NK-92 (cell line): ENCODE data around the gene SBF2.
"Not testable (repeated sequence)": the region's sequence is repeated elsewhere in the genome, so short reads cannot be mapped to it uniquely, and the experiment has no call there.

Experiments
- DNase-seq: peaks from one replicate; lab custom pipeline; 2025; ENCODE audit not compliant: unreplicated experiment; lab: John Stamatoyannopoulos, UW

SBF2 gene

DNA sequence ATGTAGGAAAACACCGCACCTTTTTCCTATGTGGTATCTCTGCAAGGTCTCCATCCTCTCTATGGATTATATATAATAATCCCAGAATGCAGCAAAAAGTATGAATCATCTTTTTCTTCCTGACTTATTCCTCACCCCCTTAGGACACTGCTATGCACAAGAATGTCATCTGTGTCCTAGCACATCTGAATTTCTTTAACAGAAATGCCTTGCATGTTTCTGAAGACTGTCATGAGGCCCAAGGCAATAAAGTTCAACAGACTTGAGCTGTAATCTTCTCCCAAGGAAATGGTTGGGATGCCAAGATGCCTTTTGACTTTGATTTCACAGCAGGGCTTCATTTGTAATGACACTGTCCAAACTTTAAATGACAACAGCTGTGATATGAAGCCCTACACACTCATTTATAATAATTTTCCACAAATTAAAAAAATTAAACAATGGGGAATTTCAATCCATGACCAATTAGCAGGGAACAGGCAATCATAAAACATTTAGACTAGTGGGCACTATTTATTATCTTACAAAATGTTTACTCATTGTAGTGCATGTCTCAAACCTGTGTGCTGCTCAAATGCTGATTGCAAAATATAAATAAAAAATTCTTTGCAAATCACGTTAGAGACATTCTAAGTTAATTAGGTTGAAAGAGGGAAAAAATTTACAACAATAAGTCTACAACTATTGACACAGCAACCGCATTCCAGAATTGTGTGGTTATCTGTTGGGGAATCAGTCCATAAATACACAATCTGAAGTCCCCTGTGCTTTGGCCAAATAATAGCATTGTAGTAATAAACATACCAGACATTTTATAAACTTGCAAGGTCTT lies 387.8 kb downstream of the SBF2 start:
- no peak for DNase-seq

DNA sequence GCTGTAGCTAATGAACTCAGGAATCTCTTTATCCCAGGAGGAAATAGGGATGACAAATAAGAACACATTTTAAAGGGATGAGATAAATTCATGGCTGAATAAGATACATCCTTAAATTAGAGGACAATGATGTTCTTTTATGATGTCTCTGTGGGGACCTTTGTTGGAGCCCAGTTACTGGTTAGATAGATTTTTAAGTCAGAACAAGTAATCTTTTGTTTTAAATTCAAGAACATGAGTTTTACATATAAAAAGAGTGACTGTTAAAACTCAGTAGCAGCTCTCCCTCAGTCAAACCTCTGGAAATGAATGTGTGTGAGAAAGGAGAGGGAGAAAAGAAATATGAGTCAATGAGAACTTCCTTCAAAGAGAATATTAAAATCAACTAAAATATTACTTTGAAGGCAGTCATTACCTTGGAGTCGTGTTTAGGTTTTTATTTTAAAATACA lies 388.5 kb downstream of the SBF2 start:
- no peak for DNase-seq

DNA sequence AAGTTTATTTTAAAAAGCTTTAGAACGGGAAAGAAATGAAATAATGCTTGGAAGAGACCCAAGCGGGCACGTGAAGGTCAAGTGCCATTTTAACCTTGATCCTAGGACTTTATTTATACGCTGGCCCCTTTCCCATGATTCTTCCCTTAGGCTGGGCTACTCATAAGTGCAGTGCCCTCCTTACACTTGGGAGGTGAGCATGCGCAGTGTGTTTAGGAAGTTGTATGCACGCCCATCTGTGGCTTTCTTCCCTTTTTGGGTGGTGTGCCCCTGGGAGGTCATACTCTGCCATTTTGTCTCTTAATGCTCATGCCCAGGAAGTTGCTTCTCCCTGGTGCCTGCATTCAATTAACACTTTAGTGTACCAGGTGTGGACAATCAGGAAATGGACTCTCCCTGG lies 390.4 kb downstream of the SBF2 start:
- DNase-seq, result no peak

DNA sequence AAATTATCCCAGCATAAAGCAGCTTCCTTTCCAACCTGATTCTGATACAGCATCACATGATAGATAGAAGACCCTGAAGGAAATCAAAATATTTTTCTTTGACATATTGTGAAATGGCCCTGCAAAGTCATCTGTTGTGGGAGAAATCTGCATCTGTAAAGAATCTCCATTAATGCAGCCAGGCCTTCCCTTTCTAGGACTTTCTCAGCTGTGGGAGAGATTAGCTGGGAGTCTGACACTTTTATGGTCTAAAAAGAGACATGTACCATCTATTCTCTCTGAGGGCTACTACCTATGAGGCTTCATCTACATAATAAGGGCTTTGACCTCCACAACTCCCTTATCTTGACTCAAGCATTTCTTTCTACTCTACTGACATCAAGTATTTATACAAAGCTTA lies 392.1 kb downstream of the SBF2 start:
- no peak for DNase-seq

DNA sequence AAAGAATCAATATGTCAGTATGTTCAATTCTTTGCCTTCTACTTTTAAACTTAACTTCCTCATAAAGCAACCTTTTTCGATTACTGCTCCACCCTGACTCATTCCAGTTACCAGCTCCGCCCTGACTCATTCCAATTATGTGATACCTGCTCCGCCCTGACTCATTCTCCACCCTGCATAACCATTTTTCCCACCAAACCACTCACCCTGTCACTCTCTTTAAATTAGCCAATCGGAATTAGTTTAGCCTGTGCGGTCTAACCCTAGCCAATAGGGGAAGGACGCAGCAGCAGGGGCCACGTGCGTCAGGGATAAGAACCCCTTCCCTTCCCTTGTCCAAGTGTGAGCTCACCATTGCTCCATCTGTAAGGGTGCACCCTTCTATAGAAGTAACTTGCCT lies 393.8 kb downstream of the SBF2 start:
- not testable (repeated sequence) for DNase-seq

DNA sequence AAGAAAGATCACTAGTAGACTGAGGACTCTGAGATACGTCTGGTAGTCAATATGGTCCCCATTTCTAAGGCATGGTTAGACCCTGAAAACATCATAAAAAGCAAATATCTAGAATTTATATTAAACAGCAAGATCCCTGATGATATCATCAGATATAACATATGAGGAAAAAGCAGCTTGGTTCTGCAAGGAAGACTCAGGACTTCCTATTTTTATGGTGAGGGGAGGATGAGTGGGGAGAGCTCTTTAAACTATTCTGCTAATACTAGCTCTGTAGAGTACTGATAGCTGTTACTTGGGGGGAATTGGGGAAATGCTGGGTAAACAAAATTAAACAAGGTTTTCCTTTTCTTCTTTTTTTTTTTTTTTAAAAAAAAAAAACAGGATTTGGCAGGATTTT lies 394.3 kb downstream of the SBF2 start:
- no peak for DNase-seq

DNA sequence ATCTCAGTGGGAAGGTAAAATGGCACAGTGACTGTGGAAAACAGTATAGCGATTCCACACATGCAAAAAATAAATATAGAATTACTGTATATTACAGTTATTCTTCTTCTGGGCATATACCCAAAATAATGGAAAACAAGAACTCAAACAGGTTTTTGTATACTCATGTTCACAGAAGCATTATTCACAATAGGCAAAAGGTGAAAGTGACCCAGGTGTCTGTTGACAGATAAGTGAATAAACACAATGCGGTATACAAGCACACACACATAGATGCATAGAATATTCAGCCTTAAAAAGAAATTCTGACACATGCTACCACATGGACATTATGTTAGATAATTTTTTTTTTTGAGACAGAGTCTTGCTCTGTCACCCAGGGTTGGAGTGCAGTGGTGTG lies 397.1 kb downstream of the SBF2 start:
- no peak for DNase-seq

DNA sequence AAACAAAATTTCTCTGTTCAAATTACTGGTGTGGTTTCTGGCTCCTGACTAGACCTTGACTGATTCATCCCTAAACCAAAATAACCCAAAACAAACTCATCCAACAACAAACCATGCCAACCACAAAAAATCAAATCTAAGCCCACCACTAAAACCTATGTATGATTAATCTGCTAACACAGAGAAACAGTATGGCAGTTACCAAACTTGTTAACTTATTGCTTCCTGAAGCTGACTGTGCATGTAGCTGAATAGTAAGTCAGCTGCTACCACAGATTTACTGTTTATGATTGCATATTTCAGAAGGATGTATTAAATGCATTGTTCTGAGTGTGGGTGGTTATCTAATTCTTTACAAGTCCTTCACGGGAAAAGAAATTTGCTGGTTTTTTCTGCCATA lies 399.0 kb downstream of the SBF2 start:
- DNase-seq, result no peak

DNA sequence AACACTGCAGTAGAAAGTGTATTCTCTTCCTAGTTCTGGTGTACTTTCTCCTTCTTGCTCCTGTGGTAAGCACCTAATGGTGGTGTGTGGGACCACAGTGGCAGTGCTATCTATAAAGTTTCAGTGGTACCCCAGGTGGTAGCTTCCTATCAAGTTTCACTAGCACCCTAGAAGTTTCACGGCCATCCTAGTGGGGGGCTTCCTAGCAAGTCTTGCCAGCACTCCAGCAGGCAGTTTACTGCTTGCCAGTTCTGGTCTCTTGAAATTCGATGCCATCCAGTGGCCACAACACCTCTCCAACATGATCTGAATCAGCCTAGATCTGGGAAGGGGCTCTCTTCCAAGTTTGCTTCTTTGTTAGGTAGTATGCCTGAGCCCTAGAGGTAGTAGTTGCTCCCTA lies 400.5 kb downstream of the SBF2 start:
- no peak for DNase-seq

DNA sequence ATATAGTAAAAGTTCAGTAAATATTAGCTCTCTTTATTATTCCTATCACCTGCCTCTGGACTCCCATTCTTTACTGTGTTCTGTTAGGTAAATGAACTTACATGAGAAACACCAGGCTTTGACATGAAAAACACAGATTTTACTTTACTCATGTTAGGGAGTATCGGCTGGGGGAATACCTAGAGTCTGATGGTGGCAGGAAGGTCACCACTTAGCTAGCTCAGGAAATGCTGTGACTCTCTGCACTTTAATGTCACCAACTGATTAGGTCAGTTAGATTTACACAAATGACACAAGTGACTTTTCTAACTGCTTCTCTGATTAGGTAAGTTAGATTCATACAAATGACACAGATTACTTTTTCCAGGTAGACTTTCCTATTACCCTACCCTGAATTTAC lies 405.1 kb downstream of the SBF2 start:
- no peak for DNase-seq

DNA sequence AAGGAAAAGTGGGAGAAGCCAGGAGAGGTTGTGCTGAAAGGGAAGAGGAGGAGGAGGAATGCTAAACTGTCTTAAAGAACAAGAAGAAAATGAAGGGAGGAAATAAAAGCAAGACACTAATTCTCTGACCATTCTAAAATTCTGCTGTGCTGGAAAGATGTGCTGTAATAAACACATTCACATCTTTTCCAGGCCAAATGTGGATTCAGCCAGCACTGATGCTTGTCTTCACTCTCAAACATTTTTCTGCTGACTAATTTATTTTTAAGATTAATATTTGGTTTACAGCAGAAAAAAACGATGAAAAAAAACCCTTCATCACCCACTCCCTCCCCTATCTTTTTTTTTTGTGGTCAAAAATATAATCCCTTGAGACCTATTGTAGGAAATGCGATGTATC lies 406.5 kb downstream of the SBF2 start:
- no peak for DNase-seq

DNA sequence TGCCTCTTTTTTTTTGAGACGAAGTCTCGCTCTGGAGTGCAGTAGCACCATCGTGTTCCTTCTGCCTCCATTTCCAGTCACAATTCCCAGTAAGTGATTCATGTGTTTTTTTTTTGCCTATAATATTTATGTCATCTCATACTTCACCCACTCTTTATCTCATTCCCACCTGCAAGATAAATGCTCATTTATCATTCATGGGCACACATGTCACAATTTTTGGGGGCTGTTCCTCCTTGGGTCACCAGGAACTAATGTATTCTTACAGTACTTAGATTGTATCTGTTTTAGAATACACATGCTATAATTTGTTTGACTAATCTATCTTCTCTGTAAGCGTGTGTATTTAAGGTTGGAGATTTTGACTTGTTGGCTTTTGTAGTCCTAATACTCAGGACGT lies 407.4 kb downstream of the SBF2 start:
- DNase-seq, result no peak

DNA sequence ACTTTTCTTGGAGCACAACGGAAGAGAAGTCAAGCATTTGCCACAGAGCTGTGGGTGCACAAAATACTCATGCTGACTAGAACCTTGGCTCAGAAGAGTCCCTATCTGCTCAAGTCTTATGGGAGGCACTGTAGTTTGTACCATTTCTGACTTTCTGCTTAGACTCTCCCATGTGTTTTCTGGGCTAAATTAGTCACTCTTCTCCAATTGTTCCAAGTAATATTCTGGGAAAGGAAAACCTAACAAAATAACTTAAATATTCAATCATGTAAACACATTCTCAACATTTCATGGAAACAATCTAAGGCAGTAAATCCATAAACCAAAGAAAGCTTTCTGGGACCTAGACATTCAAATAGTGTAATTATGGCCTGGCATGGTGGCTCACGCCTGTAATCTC lies 409.4 kb downstream of the SBF2 start:
- DNase-seq, result no peak

DNA sequence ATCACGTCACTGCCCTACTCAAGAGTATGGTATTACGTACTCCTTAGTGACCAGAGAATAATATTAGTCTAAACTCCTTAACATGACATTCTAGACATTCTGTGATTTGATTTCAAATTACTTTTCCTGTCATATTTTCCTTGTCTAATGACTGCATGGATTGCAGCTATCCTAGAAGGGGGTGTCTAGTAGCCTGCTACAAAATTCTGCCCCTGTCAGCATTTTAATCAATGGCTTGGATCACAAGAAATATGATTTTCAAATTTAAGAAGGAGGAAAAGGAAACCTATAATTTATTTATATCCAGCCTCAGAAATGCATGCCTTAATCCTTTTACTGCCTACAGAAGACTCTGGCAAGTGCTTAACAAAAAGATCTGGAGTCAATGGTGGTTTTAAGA lies 413.4 kb downstream of the SBF2 start:
- DNase-seq, result no peak

DNA sequence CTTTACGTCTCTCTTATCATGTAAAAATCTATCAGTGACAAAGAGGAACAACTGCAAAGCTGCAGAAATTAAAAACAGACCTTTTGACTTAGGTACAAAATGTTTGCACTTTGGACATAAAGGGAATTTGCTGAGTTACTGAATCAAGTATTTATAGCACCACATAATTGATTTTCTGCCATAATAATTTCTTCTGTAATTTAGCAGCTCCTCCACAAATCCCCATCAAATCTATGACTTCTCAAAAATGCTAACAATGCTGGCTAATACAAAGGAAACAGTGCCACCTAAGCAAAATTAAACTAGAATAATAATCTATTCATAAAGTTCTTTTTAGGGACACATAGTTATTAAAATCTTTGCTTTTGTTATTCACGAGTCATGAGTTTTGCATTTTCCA lies 415.1 kb downstream of the SBF2 start:
- no peak for DNase-seq

DNA sequence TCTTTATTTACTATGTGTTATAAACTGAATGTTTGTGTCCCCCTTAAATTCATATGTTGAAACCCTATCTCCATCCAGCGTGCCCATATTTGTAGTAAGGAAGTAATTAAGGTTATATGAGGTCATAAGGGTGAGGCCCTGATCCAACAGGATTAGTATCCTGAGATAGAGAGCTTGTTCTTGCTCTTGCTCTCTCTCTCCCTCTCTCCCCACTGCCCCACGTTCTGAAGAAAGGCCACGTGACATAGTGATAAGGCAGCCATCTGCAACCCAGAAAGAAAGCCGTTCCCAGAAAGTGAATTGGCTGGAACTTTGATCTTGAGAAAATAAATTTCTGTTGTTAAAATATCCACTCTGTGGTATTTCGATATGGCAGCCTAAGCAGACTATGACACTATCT lies 417.7 kb downstream of the SBF2 start:
- no peak for DNase-seq

DNA sequence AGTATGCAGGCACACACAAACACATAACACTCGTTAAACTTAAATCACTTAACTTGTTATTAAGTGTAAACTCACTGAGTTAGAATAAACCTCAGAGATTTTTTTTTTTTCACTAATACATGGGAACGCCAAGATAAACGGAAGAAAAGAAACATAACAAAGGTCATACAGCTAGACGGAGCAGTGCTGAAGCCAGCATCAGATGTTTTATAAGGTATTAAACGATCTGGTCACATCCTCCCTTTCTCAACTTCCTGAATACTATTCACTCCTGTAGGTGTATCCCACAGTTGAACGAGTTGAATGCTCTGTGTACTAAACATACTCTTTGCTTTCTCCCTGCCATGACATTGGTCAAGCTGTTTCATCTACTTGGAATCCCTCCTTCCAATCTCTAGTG lies 418.2 kb downstream of the SBF2 start:
- DNase-seq, result no peak

DNA sequence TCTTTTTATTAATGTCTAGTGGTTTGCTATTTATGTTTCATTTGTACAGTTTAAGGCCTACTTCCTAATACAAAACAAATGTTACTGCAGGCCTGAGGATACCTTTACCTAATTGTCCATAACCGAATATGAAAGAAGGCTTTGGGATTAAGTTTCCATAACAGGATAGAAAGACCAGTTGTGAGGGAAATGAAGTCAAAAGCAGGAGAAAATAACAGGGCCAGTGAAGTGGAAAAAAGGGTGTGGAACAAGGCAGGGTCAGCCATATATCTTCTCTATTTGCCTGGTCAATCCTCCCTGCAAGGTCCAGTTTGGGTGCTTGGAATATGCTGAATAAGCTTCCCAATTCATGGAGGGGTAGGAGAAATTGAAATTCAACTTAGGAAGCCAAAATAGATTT lies 418.6 kb downstream of the SBF2 start:
- no peak for DNase-seq

DNA sequence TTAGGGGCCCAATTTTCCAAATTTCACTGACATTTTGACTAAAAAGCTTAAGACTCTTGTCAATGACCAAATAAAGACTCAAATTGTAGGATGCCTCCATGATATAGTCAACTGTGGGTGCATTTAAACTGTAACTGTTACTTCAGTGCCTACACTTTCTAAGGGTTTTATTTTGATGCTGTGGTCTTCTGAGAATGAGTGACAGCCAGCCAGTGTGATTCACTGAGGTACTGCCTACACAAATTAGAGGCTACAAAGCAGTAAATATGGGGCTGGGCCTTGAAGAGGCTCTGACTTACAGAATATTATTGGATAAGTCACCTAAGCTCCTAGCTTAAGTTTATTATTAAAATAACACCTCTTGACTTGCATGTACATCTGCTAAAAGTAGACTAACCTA lies 419.6 kb downstream of the SBF2 start:
- no peak for DNase-seq

DNA sequence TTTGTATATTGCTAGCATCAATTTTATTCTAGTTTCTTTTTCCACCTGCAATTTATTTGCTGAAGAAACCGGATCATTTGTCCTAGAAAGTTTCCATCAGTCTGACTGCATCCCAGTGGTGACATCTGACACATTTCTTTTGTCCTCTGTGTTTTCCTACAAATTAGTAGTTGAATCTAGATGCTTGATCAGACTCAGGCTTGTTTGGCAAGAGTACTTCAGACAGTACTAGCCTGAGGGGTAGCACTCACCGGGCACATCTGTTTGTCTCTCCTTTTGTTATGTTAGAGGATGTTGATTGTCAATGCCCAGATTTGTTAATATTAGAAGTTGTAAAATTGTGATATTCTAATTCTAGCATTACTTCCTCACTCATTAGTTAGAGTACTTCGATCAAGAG lies 425.4 kb downstream of the SBF2 start:
- no peak for DNase-seq

DNA sequence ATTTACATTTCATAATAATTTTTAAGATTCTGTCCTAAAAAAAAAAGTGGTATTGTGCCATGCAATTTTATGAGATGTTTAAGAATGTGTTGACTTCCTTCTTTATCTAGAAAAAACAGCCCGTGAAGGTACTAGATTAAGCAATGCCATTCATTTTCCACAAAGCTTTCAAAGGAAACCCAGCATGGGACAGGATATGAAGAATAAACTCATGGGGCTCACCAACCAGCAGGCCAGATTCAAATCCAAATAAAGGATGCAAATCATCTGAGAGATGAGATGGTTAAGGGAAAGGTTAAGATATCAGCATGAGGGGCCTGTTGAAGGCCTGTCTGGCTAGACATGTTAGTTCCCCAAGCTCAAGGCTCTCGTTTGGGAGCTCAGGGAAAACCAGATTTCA lies 431.0 kb downstream of the SBF2 start:
- DNase-seq, result no peak

DNA sequence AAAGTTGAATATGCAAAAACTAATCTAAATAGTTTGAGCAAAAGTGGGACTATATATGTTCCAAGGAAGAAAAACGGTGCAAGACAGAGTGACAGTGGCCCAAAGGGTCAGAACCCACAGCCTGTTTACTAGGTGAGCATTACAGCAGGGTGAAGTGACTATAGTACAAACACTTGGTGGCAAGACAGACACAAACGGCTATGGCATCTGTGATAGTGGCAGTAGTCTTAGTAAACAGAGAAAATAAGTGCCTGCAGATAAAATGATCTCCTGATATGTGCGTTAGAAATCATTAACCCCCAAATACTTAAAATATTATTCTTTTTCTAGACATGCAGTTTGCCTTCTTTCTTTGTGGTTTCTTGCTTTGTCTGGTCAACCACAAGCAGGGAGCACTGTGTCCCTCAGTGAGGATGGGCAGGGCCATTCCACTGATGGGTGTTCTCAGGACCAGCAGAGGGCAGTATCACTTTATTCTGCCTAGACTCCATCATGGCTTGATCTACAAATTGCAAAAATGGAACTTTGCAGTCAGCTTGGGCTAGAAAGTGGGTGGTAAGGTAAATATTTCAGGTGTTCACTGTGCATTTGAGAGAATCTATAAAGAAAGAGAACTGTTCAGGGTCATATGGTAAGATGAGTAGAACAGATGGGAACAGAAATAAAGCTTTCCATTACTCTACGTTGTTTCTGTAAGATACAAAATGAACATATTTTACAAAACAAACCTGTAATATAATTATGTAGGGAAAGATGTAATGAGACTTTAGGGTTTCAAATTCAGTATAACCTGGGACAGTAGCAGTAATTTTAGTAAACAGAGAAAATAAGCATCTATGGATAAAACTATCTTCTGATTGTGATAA lies 431.9 kb downstream of the SBF2 start:
- DNase-seq, result no peak
